Psoas muscle (tissue), 8 donors: ENCODE measurements around the gene TMEM86B. TPM values are rescaled to one million over a fixed set of nuclear protein-coding genes. Genes with fewer than 3 reads are reported as not detected.
A peak's percentile ranks its signal among the peaks of the same experiment; 100 is the strongest.

Experiments used
- ATAC-seq, 4 donors: fragments of 200-7000 bp; cut with Tn5 transposase; one replicate each; pipeline ENCODE4 v1.9.1; 2020; ENCODE audit warnings: moderate library complexity in 3 of 4, mild to moderate bottlenecking in 2 of 4
- DNase-seq, 2 donors: peaks; one replicate each; pipeline ENCODE4 v3.0.0-alpha.2; 2020
- H3K27ac ChIP-seq: fragments of 200-600 bp; one replicate; pipeline ENCODE4 v1.8.0; 2022
- H3K27me3 ChIP-seq, 3 donors: fragments of 200-600 bp in 1 of 3; one replicate each; pipeline versions ENCODE4 v1.6.1 to v1.8.0; 2013 to 2022; ENCODE audit warnings: low read length in 2 of 3, mild to moderate bottlenecking in 2 of 3, moderate library complexity in 1 of 3; ENCODE audit not compliant: insufficient read depth in 3 of 3
- H3K36me3 ChIP-seq, 2 donors: fragments of 200-600 bp in 1 of 2; one replicate each; pipeline versions ENCODE4 v1.6.1 to v1.8.0; 2013 to 2022; ENCODE audit warnings: low read depth in 1 of 2, mild to moderate bottlenecking in 1 of 2, moderate library complexity in 1 of 2; ENCODE audit not compliant: insufficient read depth in 1 of 2
- H3K4me1 ChIP-seq: fragments of 200-600 bp; one replicate; pipeline ENCODE4 v1.8.0; 2022
- H3K4me3 ChIP-seq: fragments of 200-600 bp; one replicate; pipeline ENCODE4 v1.8.0; 2022; ENCODE audit warnings: mild to moderate bottlenecking
- H3K9me3 ChIP-seq: fragments of 200-600 bp; one replicate; pipeline ENCODE4 v1.8.0; 2022
- WGBS, 3 donors: extraction: QIAGEN DNeasy Blood & Tissue Kit; methylation state at CpG; one replicate each; pipeline versions ENCODE4 v1.1.6 to v1.1.7; 2013; 5-methylcytosine and 5-hydroxymethylcytosine counted together
- intact Hi-C, 2 donors: fragments of 100-400 bp; cut with DNase I; formaldehyde crosslinking; loops; one replicate each; pipeline versions ENCODE4 v1.11.0 to v1.14.2; 2022
- polyA plus RNA-seq, 3 donors: library from polyadenylated mRNA; stranded (reverse); fragments of 200-250 nt; gene quantifications; one replicate each; pipeline ENCODE4 v1.2.3, GENCODE V29; 2013
- total RNA-seq, 4 donors: library from RNA; stranded (reverse); fragmentation: NEBNext Ultra II Directional in 2 of 4; extraction: Animal tissue kit (Norgen Biotek cat#: 25700) in 2 of 4; gene quantifications; one replicate each; pipeline versions ENCODE4 v1.2.1 to v1.2.4, GENCODE V29; 2021 to 2023
- TF ChIP-seq, protein P1 (sequence below): fragments of 200-600 bp; IDR thresholded peaks from one replicate; pipeline ENCODE4 v1.8.0; 2022; ENCODE audit warnings: antibody characterized with exemption
- donor health status: healthy with polysubstance abuse.
- donor health status: DM: no; HTN: no; CAD: no; lungs with moderate emphysema.
- donor health status: Bipolar disorder and iron deficiency.
- donor health status: healthy.
- donor health status: DM: yes; HTN: yes; CAD: no.
- donor health status: DM: no; HTN: no; CAD: no.
- donor health status: DM: no; HTN: no; CAD: no.
- donor health status: DM: yes; HTN: yes; CAD: no.

TMEM86B gene
- total and polyA plus RNA-seq, 7 donors, result 0.68 to 2.4 (median 2.1) TPM

DNA sequence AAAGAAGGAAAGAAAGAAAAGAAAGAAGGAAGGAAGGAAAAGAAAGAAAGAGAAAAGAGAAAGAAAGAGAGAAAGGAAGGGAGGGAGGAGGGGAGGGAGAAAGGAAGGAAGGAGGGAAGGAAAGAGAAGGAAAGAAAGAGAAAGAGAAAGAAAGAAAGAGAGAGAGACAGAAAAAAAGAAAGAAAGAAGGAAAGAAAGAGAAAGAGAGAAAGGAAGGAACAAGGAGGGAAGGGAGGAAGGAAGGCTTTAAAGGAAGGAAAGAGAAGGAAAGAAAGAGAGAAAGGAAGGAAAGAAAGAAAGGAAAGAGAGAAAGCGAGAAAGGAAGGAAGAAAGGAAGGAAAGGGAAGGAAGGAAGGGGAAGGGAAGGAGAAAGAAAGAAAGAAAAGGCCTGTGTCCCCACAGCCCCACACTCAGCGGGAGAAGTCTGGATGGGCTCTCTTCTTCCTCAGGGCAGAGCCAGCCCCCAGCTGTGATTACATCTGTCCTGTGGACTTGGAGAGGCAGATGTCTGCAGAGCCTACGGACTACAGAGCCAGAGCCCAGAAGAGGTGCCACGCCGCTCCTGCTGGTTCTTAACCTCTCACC is 28.9 kb downstream of the TMEM86B start:
- intact Hi-C loops, result no loop called here
- Histone ChIP-seq H3K27me3 (peaks cover 0 to 21% (median 8%) of the 10 kb centered on the region in 3 donors), H3K4me3 (no peak overlapping the region), H3K27ac (no peak overlapping the region), H3K36me3 (no peaks in the 10 kb centered on the region), H3K9me3 (no peaks in the 10 kb centered on the region), H3K4me1 (no peaks in the 10 kb centered on the region)
- DNase-seq (no peak), ATAC-seq (no peak)
- WGBS, 3 donors, result 46 to 55% (median 49%) methylated on average over 5 of the region's 5 CpGs
- TF ChIP-seq, protein P1, sequence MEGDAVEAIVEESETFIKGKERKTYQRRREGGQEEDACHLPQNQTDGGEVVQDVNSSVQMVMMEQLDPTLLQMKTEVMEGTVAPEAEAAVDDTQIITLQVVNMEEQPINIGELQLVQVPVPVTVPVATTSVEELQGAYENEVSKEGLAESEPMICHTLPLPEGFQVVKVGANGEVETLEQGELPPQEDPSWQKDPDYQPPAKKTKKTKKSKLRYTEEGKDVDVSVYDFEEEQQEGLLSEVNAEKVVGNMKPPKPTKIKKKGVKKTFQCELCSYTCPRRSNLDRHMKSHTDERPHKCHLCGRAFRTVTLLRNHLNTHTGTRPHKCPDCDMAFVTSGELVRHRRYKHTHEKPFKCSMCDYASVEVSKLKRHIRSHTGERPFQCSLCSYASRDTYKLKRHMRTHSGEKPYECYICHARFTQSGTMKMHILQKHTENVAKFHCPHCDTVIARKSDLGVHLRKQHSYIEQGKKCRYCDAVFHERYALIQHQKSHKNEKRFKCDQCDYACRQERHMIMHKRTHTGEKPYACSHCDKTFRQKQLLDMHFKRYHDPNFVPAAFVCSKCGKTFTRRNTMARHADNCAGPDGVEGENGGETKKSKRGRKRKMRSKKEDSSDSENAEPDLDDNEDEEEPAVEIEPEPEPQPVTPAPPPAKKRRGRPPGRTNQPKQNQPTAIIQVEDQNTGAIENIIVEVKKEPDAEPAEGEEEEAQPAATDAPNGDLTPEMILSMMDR, result no peak

DNA sequence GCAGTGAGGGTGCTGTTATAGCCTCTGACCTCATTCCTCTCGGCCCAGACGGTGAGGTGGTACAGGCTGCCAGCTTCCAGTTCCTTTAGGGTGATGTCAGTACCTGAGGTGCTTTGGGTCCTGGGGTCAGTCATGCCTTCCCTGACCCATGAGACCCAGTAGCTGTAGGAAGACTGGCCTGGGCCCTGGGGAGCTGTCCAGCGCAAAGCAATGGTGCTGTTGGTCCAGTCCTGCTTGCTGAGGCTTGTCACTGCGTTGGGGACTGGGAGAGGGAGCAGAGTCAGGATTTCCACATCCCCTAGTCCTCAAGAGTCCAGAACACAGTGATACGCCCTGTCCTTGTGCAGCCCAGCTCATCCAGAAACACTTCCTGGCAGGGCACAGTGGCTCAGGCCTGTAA is 29.9 kb downstream of the TMEM86B start:
- TF ChIP-seq, protein P1, result no peak
- H3K4me1 ChIP-seq, result no peaks in the 10 kb centered on the region
- no peak overlapping the region for H3K27ac ChIP-seq
- H3K4me3 ChIP-seq, result no peak overlapping the region
- ATAC-seq, result no peak
- WGBS, 3 donors, result 38 to 52% (median 39%) methylated on average over 5 of the region's 5 CpGs
- no peaks in the 10 kb centered on the region for H3K36me3 ChIP-seq
- DNase-seq, result no peak
- intact Hi-C loops, result no loop called here
- peaks cover 0 to 17% (median 8%) of the 10 kb centered on the region in 3 donors for H3K27me3 ChIP-seq
- no peaks in the 10 kb centered on the region for H3K9me3 ChIP-seq

DNA sequence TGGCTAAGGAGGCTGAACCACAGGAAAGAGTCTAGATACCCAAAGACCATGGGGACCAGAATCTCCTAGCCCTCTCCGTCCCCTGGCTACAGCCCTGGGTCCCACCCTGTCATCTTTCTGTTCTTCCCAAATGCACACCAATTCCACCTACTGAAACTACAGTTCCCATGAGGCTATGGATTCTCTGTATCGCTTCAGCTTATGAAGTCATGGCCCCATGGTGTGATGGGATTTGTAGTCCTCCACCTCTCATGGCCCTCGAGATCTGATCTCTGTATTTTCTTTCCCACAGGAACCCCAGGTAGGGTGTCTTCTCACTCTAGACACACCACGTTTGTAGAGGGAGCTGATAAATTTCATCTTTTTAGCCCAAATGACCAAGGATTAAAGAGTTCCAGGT is 31.0 kb downstream of the TMEM86B start:
- Histone ChIP-seq H3K36me3 (no peaks in the 10 kb centered on the region), H3K4me1 (no peaks in the 10 kb centered on the region), H3K27me3 (peaks cover 0 to 21% (median 10%) of the 10 kb centered on the region in 3 donors), H3K4me3 (no peak overlapping the region), H3K27ac (no peak overlapping the region), H3K9me3 (no peaks in the 10 kb centered on the region)
- 43 to 53% (median 46%) methylated on average over 4 of the region's 4 CpGs for WGBS, 3 donors
- DNase-seq (no peak), ATAC-seq (peak in 3 of 4 donors; percentile 42 to 67 (median 62))
- TF ChIP-seq, protein P1, result no peak
- intact Hi-C loops, result no loop called here

DNA sequence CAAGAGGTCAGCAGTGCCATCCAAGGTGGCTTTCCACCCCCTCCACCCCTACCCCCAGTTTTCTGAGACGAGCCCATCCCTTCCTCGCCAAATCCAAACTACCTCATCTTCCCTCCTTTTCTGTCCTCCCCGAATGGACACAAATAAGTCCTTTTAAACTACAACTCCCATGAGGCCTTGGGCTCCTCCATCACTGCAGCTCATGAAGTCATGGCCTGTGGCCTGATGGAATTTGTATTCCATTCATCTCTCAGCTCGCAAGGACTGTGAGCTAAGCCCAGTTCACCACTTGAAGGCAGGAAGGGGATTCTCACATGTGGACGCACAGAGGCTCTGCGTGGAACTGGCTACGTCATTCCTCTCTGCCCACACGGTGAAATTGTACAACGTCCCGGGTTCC is 31.8 kb downstream of the TMEM86B start:
- DNase-seq (no peak), ATAC-seq (peak in 1 of 4 donors; percentile 49)
- intact Hi-C loops, result no loop called here
- Histone ChIP-seq H3K4me1 (no peaks in the 10 kb centered on the region), H3K36me3 (no peaks in the 10 kb centered on the region), H3K9me3 (no peaks in the 10 kb centered on the region), H3K4me3 (no peak overlapping the region), H3K27ac (no peak overlapping the region), H3K27me3 (peaks cover 0 to 28% (median 7%) of the 10 kb centered on the region in 3 donors)
- TF ChIP-seq, protein P1, result no peak
- WGBS, 3 donors, result 79 to 84% (median 83%) methylated on average over 10 of the region's 10 CpGs

DNA sequence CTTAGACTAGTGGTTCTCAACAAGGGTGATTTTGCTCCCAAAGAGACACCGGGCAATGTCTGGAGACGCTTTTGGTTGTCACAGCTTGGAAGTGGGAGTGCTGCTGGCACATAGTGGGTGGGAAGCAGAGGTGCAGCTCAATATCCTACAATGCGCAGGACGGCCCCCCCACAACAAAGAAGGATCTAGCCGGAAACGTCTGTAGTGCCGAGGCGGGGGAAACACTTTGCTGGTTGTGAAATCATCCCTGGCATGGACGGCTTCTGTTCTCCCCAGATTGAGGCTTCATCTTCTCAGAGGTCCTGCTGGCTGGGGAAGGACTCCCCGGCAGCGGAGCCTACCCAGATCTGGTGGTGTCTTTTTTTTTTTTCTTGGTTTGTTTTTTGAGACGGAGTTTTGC is 35.1 kb downstream of the TMEM86B start:
- H3K4me3 ChIP-seq, result no peak overlapping the region
- no peak for DNase-seq
- H3K27me3 ChIP-seq, result peaks cover 0 to 15% (median 2%) of the 10 kb centered on the region in 3 donors
- no peaks in the 10 kb centered on the region for H3K9me3 ChIP-seq
- TF ChIP-seq, protein P1, result no peak
- no peak for ATAC-seq
- intact Hi-C loops, result no loop called here
- H3K27ac ChIP-seq, result no peak overlapping the region
- 71 to 80% (median 72%) methylated on average over 12 of the region's 12 CpGs for WGBS, 3 donors
- no peaks in the 10 kb centered on the region for H3K4me1 ChIP-seq
- H3K36me3 ChIP-seq, result no peaks in the 10 kb centered on the region
